HCT116 (cell line): Measurements from ENCODE around the gene NEURL2. TPM values are rescaled to one million over a fixed set of nuclear protein-coding genes. Genes with fewer than 3 reads are reported as not detected.

ENCODE experiments used
- ATAC-seq: fragments of 200-7000 bp; cut with Tn5 transposase; 2 replicates; pipeline ENCODE4 v1.9.1; 2020; ENCODE audit warnings: mild to moderate bottlenecking, moderate library complexity
- BruUV-seq: library from RNA; stranded (reverse); fragments of 400-500 nt; replicated peaks from 2 replicates; lab custom pipeline; 2021; lab: Mats Ljungman, UMichigan
- CTCF ChIA-PET: fragments of 300-600 bp; sonication (Branson Sonifier 250); formaldehyde crosslinking; loops from one replicate; lab custom pipeline; 2021; ENCODE audit warnings: antibody characterized with exemption; lab: Charles Lee
- POLR2A ChIA-PET: fragments of 300-600, 350-600 bp; sonication (Branson Sonifier 250); formaldehyde crosslinking; loops from one replicate; lab custom pipeline; 2021; ENCODE audit warnings: antibody characterized with exemption; lab: Charles Lee
- RAD21 ChIA-PET, 2 experiments: fragments of 300-600 bp; sonication (Branson Sonifier 250); formaldehyde crosslinking; loops; one replicate each; lab custom pipeline; 2023; ENCODE audit warnings: low total read pairs in 2 of 2; ENCODE audit not compliant: uncharacterized antibody in 2 of 2, unreplicated experiment in 2 of 2, low non-redundant PET in 1 of 2; lab: Charles Lee
- DNase-seq: peaks from one replicate; pipeline ENCODE4 v3.0.0-alpha.2; 2010; ENCODE audit warnings: low read depth, low spot score
- H2AFZ ChIP-seq: fragments of 200-600 bp; shearing (Covaris generic), sonication (generic); 2 replicates; pipeline ENCODE4 v1.6.1; 2017; ENCODE audit warnings: low read depth, mixed run types, mixed read lengths, antibody characterized with exemption, low read length; ENCODE audit not compliant: poor library complexity, severe bottlenecking
- H3K27ac ChIP-seq: 2 replicates; pipeline ENCODE4 v1.5.1; 2012; ENCODE audit warnings: low read depth, low read length
- H3K27me3 ChIP-seq: fragments of 200-600 bp; sonication (generic); 2 replicates; pipeline ENCODE4 v1.6.1; 2016; ENCODE audit warnings: mixed run types, low read length, mixed read lengths; ENCODE audit not compliant: insufficient read depth
- H3K36me3 ChIP-seq, 2 experiments: fragments of 200-500 bp in 1 of 2; fragments of 200-600 bp in 1 of 2; sonication (Bioruptor generic) in 1 of 2; sonication (generic) in 1 of 2; 2 replicates each; pipeline versions ENCODE4 v1.5.1 to v1.6.1; 2014 to 2016; ENCODE audit warnings: low read length in 2 of 2, inconsistent platforms in 1 of 2, mixed read lengths in 1 of 2, mixed run types in 1 of 2; ENCODE audit not compliant: insufficient read depth in 2 of 2, control insufficient read depth in 1 of 2
- H3K4me1 ChIP-seq, 2 experiments: fragments of 200-600 bp in 1 of 2; sonication (generic) in 1 of 2; 2 replicates each; pipeline versions ENCODE4 v1.5.1 to v1.6.1; 2012 to 2017; ENCODE audit warnings: low read length in 2 of 2, inconsistent platforms in 1 of 2, mild to moderate bottlenecking in 1 of 2, mixed read lengths in 1 of 2, mixed run types in 1 of 2, moderate library complexity in 1 of 2; ENCODE audit not compliant: insufficient read depth in 2 of 2, control insufficient read depth in 1 of 2
- H3K4me2 ChIP-seq: fragments of 200-600 bp; sonication (generic); 2 replicates; pipeline ENCODE4 v1.6.1; 2017; ENCODE audit warnings: mixed run types, low read length, mixed read lengths
- H3K4me3 ChIP-seq, 2 experiments: fragments of 200-600 bp in 1 of 2; sonication (generic) in 1 of 2; replicated peaks in 1 of 2; 2 replicates each; pipeline ENCODE4 v1.5.1; 2011 to 2016; ENCODE audit warnings: low read length in 2 of 2, control low read depth in 1 of 2, low read depth in 1 of 2, mild to moderate bottlenecking in 1 of 2, mixed read lengths in 1 of 2, mixed run types in 1 of 2
- H3K79me2 ChIP-seq: fragments of 200-600 bp; sonication (generic); 2 replicates; pipeline ENCODE4 v1.6.1; 2017; ENCODE audit warnings: mild to moderate bottlenecking, mixed run types, low read length, moderate library complexity, mixed read lengths; ENCODE audit not compliant: insufficient read depth
- H3K9ac ChIP-seq: fragments of 200-600 bp; sonication (generic); 2 replicates; pipeline ENCODE4 v1.6.1; 2016; ENCODE audit warnings: low read length, mixed read lengths
- H3K9me2 ChIP-seq: fragments of 200-600 bp; sonication (generic), shearing (Covaris generic); 2 replicates; pipeline ENCODE4 v1.6.1; 2017; ENCODE audit warnings: mixed run types, mild to moderate bottlenecking, moderate library complexity; ENCODE audit not compliant: insufficient read depth
- H3K9me3 ChIP-seq, 2 experiments: fragments of 200-500 bp in 1 of 2; fragments of 200-600 bp in 1 of 2; sonication (Bioruptor generic) in 1 of 2; sonication (generic) in 1 of 2; 2 replicates each; pipeline ENCODE4 v1.6.1; 2014 to 2017; ENCODE audit warnings: low read length in 2 of 2, mixed read lengths in 2 of 2, inconsistent platforms in 1 of 2, low read depth in 1 of 2, mild to moderate bottlenecking in 1 of 2, mixed run types in 1 of 2, moderate library complexity in 1 of 2; ENCODE audit not compliant: control insufficient read depth in 1 of 2, insufficient read depth in 1 of 2
- H4K20me1 ChIP-seq: fragments of 200-600 bp; sonication (generic), shearing (Covaris generic); 2 replicates; pipeline ENCODE4 v1.6.1; 2017; ENCODE audit warnings: mixed run types, mild to moderate bottlenecking, moderate library complexity; ENCODE audit not compliant: insufficient read depth
- CBX3 ChIP-seq: IDR thresholded peaks from 2 replicates; pipeline ENCODE4 v1.6.1; 2012; ENCODE audit warnings: low read depth
- CEBPB ChIP-seq: IDR thresholded peaks from 2 replicates; pipeline ENCODE4 v1.6.1; 2012; ENCODE audit warnings: low read depth
- EGR1 ChIP-seq: IDR thresholded peaks from 2 replicates; pipeline ENCODE4 v1.6.1; 2012; ENCODE audit warnings: low read depth
- EZH2 ChIP-seq: fragments of 200-600 bp; sonication (generic); IDR thresholded peaks from 2 replicates; pipeline ENCODE4 v1.6.1; 2017; ENCODE audit warnings: antibody characterized with exemption, mixed run types
- EZH2phosphoT487 ChIP-seq: fragments of 200-600 bp; IDR thresholded peaks from 2 replicates; pipeline ENCODE4 v1.6.1; 2018; ENCODE audit warnings: antibody characterized with exemption, borderline replicate concordance
- FOSL1 ChIP-seq: IDR thresholded peaks from 2 replicates; pipeline ENCODE4 v1.6.1; 2012; ENCODE audit warnings: low read depth
- JUND ChIP-seq: IDR thresholded peaks from 2 replicates; pipeline ENCODE4 v1.6.1; 2012
- POLR2A ChIP-seq: IDR thresholded peaks from 2 replicates; pipeline ENCODE4 v1.7.0; 2011; ENCODE audit warnings: borderline replicate concordance; ENCODE audit not compliant: insufficient read depth, insufficient read length; ENCODE audit errors: extremely low read depth
- RAD21 ChIP-seq: IDR thresholded peaks from 2 replicates; pipeline ENCODE4 v1.6.1; 2012; ENCODE audit warnings: low read depth, mild to moderate bottlenecking
- SIN3A ChIP-seq: IDR thresholded peaks from 2 replicates; pipeline ENCODE4 v1.6.1; 2012; ENCODE audit warnings: low read depth
- SP1 ChIP-seq: IDR thresholded peaks from 2 replicates; pipeline ENCODE4 v1.6.1; 2012; ENCODE audit warnings: low read depth
- SRF ChIP-seq: IDR thresholded peaks from 2 replicates; pipeline ENCODE4 v1.6.1; 2012; ENCODE audit warnings: low read depth
- TCF7L2 ChIP-seq: IDR thresholded peaks from 2 replicates; pipeline ENCODE4 v1.7.0; 2011; ENCODE audit warnings: borderline replicate concordance, inconsistent platforms; ENCODE audit not compliant: insufficient read depth, insufficient read length; ENCODE audit errors: extremely low read depth
- YY1 ChIP-seq: IDR thresholded peaks from 2 replicates; pipeline ENCODE4 v1.6.1; 2011; ENCODE audit warnings: low read length, low read depth, moderate library complexity, mild to moderate bottlenecking; ENCODE audit not compliant: insufficient replicate concordance; ENCODE audit errors: extremely low read depth
- ZFX ChIP-seq: fragments of 450-650 bp; IDR thresholded peaks from 2 replicates; pipeline ENCODE4 v1.6.1; 2017
- intact Hi-C: fragments of 100-400 bp; cut with micrococcal nuclease; formaldehyde crosslinking; loops from 2 replicates; pipeline ENCODE4 v1.10.0; 2022
- total RNA-seq: library from RNA; stranded (reverse); gene quantifications from one replicate; pipeline ENCODE4 v1.2.1, GENCODE V29; 2021; ENCODE audit not compliant: unreplicated experiment
- TF ChIP-seq, protein P1 (sequence below): IDR thresholded peaks from 2 replicates; pipeline ENCODE4 v1.6.1; 2012; ENCODE audit warnings: low read depth
- TF ChIP-seq, protein P2 (sequence below): IDR thresholded peaks from 2 replicates; pipeline ENCODE4 v1.6.1; 2012

NEURL2 gene
- total RNA-seq, 1 experiment from 2014 or later = 0.96 TPM

DNA sequence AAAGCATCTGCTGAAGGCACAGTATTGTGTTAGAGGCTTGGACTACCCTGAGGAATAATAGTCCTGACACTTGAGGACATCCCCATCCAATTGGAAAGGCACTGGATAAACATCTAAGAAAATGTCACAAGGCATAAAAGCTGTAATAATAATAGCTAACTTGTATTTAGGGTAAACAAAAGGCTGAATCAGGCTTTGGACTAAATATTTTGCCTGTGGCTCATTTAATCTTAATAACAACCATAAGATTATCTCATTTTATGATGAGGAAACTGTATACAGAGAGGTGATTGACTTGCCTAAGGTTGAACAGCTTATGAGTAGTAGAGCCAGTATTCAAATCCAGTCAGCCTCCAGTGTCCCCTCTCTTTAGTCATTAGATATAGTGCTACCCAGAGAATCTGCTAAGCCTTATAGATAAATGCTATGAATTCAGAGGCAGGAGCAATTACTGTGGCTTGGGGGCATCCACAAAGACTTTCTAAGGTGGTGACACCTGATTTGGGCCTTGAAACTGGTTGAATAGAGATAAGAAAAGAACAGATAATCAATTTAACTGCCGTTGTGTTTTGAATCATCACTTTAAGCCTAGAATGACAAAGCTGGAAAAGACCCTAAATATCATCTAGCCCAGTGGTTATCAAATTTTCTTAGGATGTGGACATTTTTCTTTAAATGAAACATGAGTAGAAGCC lies 17.5 kb downstream of the NEURL2 start:
- POLR2A ChIA-PET = no interaction called here

DNA sequence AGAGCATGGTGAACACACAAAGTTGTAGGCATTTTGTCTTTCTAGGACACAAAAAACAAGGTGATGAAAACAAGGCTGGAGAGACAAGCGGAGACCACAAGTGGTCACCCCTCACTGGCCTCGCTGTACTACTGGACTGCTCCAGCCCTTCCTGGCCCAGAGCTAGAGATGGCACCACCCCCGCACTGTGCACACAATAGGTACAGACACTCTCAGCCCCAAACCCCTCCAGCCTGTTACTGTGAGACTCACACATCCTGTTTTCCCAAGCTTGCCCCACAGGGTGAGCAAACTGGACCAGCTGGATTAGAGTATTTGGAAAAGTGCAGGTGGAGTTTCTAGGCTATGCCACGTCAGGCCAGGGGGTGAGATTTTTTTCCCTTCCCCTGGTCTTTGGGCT lies 18.4 kb downstream of the NEURL2 start:
- no TSS peak for BruUV-seq
- Histone ChIP-seq H3K9me2 (no peaks in the 10 kb centered on the region), H3K9me3 (no peaks in the 10 kb centered on the region), H3K9ac (no peak overlapping the region), H3K79me2 (no peaks in the 10 kb centered on the region), H3K36me3 (no peaks in the 10 kb centered on the region), H3K4me1 (peaks cover 0 to 6% of the 10 kb centered on the region in 2 experiments; a peak in 1 of 4 replicates), H3K4me2 (no peak overlapping the region), H3K4me3 (no peak overlapping the region), H2AFZ (no peak overlapping the region), H3K27me3 (no peaks in the 10 kb centered on the region), H4K20me1 (no peaks in the 10 kb centered on the region), H3K27ac (no peak overlapping the region)
- ChIA-PET RAD21 (no interaction called here), POLR2A (interaction anchor here (1.3 kb wide), 1 partner anchor 8 kb away, joined by 3 read pairs; the partner anchor contains the start of gene ZSWIM1), CTCF (no interaction called here)
- no peak for ATAC-seq
- intact Hi-C loops = no loop called here
- DNase-seq = no peak
- TF ChIP-seq, protein P1, sequence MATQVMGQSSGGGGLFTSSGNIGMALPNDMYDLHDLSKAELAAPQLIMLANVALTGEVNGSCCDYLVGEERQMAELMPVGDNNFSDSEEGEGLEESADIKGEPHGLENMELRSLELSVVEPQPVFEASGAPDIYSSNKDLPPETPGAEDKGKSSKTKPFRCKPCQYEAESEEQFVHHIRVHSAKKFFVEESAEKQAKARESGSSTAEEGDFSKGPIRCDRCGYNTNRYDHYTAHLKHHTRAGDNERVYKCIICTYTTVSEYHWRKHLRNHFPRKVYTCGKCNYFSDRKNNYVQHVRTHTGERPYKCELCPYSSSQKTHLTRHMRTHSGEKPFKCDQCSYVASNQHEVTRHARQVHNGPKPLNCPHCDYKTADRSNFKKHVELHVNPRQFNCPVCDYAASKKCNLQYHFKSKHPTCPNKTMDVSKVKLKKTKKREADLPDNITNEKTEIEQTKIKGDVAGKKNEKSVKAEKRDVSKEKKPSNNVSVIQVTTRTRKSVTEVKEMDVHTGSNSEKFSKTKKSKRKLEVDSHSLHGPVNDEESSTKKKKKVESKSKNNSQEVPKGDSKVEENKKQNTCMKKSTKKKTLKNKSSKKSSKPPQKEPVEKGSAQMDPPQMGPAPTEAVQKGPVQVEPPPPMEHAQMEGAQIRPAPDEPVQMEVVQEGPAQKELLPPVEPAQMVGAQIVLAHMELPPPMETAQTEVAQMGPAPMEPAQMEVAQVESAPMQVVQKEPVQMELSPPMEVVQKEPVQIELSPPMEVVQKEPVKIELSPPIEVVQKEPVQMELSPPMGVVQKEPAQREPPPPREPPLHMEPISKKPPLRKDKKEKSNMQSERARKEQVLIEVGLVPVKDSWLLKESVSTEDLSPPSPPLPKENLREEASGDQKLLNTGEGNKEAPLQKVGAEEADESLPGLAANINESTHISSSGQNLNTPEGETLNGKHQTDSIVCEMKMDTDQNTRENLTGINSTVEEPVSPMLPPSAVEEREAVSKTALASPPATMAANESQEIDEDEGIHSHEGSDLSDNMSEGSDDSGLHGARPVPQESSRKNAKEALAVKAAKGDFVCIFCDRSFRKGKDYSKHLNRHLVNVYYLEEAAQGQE = no peak
- no peak for TF ChIP-seq YY1
- no peak for TF ChIP-seq CEBPB
- TF ChIP-seq RAD21 = no peak
- TF ChIP-seq EZH2 = no peak
- no peak for TF ChIP-seq SRF
- TF ChIP-seq JUND = no peak
- TF ChIP-seq, protein P2, sequence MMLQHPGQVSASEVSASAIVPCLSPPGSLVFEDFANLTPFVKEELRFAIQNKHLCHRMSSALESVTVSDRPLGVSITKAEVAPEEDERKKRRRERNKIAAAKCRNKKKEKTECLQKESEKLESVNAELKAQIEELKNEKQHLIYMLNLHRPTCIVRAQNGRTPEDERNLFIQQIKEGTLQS = no peak
- TF ChIP-seq TCF7L2 = no peak
- no peak for TF ChIP-seq FOSL1

More for the DNA sequence above, 17.5 kb downstream of the NEURL2 start:
- no peaks in the 10 kb centered on the region for H3K9me3 ChIP-seq
- H3K4me2 ChIP-seq = no peak overlapping the region
- no peaks in the 10 kb centered on the region for H4K20me1 ChIP-seq
- H3K9ac ChIP-seq = no peak overlapping the region
- ATAC-seq (no peak), DNase-seq (no peak)
- H3K9me2 ChIP-seq = no peaks in the 10 kb centered on the region
- H2AFZ ChIP-seq = no peak overlapping the region
- H3K27ac ChIP-seq = no peak overlapping the region
- ChIA-PET RAD21 (no interaction called here), CTCF (no interaction called here)
- no peaks in the 10 kb centered on the region for H3K4me1 ChIP-seq
- H3K27me3 ChIP-seq = no peaks in the 10 kb centered on the region
- no TSS peak for BruUV-seq
- intact Hi-C loops = no loop called here
- no peak overlapping the region for H3K4me3 ChIP-seq
- H3K36me3 ChIP-seq = no peaks in the 10 kb centered on the region
- H3K79me2 ChIP-seq = no peaks in the 10 kb centered on the region
- TF ChIP-seq FOSL1 (no peak), SRF (no peak), SP1 (no peak), SIN3A (no peak), CEBPB (no peak), YY1 (no peak), ZFX (no peak), EZH2phosphoT487 (no peak), EGR1 (no peak), CBX3 (no peak), POLR2A (no peak)
